ENCODE measurements around the gene CCDC33. TPM values are rescaled to one million over a fixed set of nuclear protein-coding genes. Genes with fewer than 3 reads are reported as not detected.

Gene CCDC33
- total and polyA plus RNA-seq, 2 donors (not counting 3 experiments of a cell fraction or from before 2014, with no cell fraction given): not detected

- no peak overlapping the region for H2AFZ ChIP-seq (ENCODE audit: low read depth, low read length)
- ChIA-PET CTCF (interaction anchor here (1.0 to 1.3 kb wide), 4 partner anchors 12 to 44 kb away, joined by 3 to 5 read pairs (median 4); no protein-coding TSS in a partner anchor), POLR2A (interaction anchor here (0.6 kb wide), 1 partner anchor 13 kb away, joined by 6 read pairs; no protein-coding TSS in a partner anchor)
- H3K79me2 ChIP-seq (ENCODE audit: control insufficient read depth, insufficient read depth, low read length): no peaks in the 10 kb centered on the region
- H3K9me3 ChIP-seq (replicated peaks; ENCODE audit: control insufficient read depth, insufficient read depth, low read length): no peaks in the 10 kb centered on the region
- FAIRE-seq (no peak), DNase-seq (ENCODE audit: low read depth, low spot score) (no peak)
- H3K9me1 ChIP-seq (replicated peaks; ENCODE audit: control insufficient read depth, extremely low read depth, insufficient read depth, low read length): no peaks in the 10 kb centered on the region
- no peak overlapping the region for H3K4me3 ChIP-seq (replicated peaks in 1 of 3; ENCODE audit: insufficient read depth in 1 of 3, low read depth in 1 of 3, low read length in 3 of 3)
- no peaks in the 10 kb centered on the region for H3K27me3 ChIP-seq (ENCODE audit: control insufficient read depth in 2 of 2, insufficient read depth in 2 of 2, low read length in 2 of 2)
- dilution Hi-C loops (cut with MboI; ENCODE audit: extremely low pct_ligation_motif_present, low sequenced_read_pairs): no loop called here
- H3K9ac ChIP-seq (replicated peaks; ENCODE audit: extremely low read depth, insufficient read depth, low read length): no peak overlapping the region
- H3K27ac ChIP-seq (ENCODE audit: insufficient read depth, low read depth, low read length): no peak overlapping the region
- H4K20me1 ChIP-seq (replicated peaks; ENCODE audit: control insufficient read depth, extremely low read depth, insufficient read depth, low read length): no peaks in the 10 kb centered on the region
- TF ChIP-seq GATA2 (IDR thresholded peaks at IDR 0.05; ENCODE audit: insufficient read depth, insufficient read length, low read depth, low read length): no peak
- no peak for TF ChIP-seq POLR2A (IDR thresholded peaks at IDR 0.05; ENCODE audit: low read depth, low read length)
- TF ChIP-seq EZH2 (IDR thresholded peaks at IDR 0.05; ENCODE audit: borderline replicate concordance, low read depth, low read length, severe bottlenecking): no peak
- TF ChIP-seq CTCF (IDR thresholded peaks at IDR 0.05; ENCODE audit: extremely low read depth in 1 of 2, insufficient read depth in 1 of 2, low read depth in 1 of 2, low read length in 2 of 2): no peak
- TF ChIP-seq POLR2AphosphoS5 (IDR thresholded peaks at IDR 0.05; ENCODE audit: insufficient read depth, low read depth, low read length): no peak
- no peak for TF ChIP-seq MYC (IDR thresholded peaks at IDR 0.05; ENCODE audit: low read depth, low read length)
- TF ChIP-seq JUN (IDR thresholded peaks at IDR 0.05; ENCODE audit: borderline replicate concordance, insufficient read depth, insufficient read length, low read depth): no peak
- no peak for TF ChIP-seq MAX (IDR thresholded peaks at IDR 0.05; ENCODE audit: insufficient read depth, insufficient read length)
- TF ChIP-seq FOS (IDR thresholded peaks at IDR 0.05; ENCODE audit: borderline replicate concordance, insufficient read depth, low read length): no peak
- no peaks in the 10 kb centered on the region for H3K36me3 ChIP-seq (ENCODE audit: control insufficient read depth in 2 of 2, extremely low read depth in 1 of 2, insufficient read depth in 2 of 2, low read length in 2 of 2)
- intact Hi-C loops (cut with micrococcal nuclease): no loop called here
- no TSS peak for BruUV-seq (replicated peaks)
- no peak overlapping the region for H3K4me2 ChIP-seq (ENCODE audit: insufficient read depth, low read length)
- no peaks in the 10 kb centered on the region for H3K4me1 ChIP-seq (ENCODE audit: control insufficient read depth, extremely low read depth, insufficient read depth, low read length)
Observed at GRCh38 chr15:74263466-74263865, 27.3 kb downstream of the CCDC33 start.

All from endothelial cell of umbilical vein (primary cell).